22Rv1 (cell line): ENCODE results near the gene ZSCAN4.

Experiments
- H3K27ac ChIP-seq: fragments of 450-650 bp; 2 replicates; pipeline ENCODE4 v1.5.1; 2017
- ZFX ChIP-seq: fragments of 450-650 bp; IDR thresholded peaks from 2 replicates; pipeline ENCODE4 v1.6.1; 2017; ENCODE audit warnings: antibody characterized with exemption, borderline replicate concordance
- TF ChIP-seq, protein P1 (sequence below): fragments of 450-650 bp; IDR thresholded peaks from 2 replicates; pipeline ENCODE4 v1.5.1; 2017; ENCODE audit warnings: mild to moderate bottlenecking

Gene ZSCAN4

DNA sequence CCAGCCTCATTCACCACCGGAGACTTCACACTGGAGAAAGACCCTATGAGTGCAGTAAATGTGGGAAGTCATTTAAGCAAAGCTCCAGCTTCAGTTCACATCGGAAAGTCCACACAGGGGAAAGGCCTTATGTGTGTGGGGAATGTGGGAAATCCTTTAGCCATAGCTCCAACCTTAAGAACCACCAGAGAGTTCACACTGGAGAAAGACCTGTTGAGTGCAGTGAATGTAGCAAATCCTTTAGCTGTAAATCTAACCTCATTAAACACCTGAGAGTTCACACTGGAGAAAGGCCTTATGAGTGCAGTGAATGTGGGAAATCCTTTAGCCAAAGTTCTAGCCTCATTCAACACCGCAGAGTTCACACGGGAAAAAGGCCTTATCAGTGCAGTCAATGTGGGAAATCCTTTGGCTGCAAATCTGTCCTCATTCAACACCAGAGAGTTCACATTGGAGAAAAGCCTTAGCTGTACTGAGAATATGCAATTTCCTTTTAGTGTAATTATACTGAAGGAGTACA, 27.0 kb upstream of the ZSCAN4 start:
- no peak overlapping the region for H3K27ac ChIP-seq
- TF ChIP-seq, protein P1, sequence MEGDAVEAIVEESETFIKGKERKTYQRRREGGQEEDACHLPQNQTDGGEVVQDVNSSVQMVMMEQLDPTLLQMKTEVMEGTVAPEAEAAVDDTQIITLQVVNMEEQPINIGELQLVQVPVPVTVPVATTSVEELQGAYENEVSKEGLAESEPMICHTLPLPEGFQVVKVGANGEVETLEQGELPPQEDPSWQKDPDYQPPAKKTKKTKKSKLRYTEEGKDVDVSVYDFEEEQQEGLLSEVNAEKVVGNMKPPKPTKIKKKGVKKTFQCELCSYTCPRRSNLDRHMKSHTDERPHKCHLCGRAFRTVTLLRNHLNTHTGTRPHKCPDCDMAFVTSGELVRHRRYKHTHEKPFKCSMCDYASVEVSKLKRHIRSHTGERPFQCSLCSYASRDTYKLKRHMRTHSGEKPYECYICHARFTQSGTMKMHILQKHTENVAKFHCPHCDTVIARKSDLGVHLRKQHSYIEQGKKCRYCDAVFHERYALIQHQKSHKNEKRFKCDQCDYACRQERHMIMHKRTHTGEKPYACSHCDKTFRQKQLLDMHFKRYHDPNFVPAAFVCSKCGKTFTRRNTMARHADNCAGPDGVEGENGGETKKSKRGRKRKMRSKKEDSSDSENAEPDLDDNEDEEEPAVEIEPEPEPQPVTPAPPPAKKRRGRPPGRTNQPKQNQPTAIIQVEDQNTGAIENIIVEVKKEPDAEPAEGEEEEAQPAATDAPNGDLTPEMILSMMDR, result no peak
- no peak for TF ChIP-seq ZFX

GRCh38 chr19:57642396-57643046, 26.2 kb upstream of the ZSCAN4 start:
- TF ChIP-seq, protein P1, result no peak
- no peak for TF ChIP-seq ZFX

DNA sequence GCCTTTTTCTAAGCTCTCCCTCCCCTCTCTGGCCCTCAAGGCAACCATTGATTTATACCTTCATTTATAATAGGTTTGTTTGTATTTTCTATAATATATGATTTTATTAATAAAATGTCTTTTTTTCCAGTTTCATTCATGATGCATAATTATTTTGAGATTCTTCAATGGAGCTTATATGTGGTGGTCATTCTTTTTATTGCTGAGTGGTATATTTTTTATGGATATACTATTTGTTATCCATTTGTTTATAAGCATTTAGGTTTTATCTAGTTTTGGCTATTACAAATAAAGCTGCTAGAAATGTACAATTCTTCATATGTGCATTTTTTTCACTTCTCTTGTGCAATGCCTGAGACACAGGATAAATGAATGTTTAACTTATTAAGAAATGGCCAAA, 25.0 kb upstream of the ZSCAN4 start:
- H3K27ac ChIP-seq, result no peak overlapping the region
- TF ChIP-seq ZFX, result no peak
- TF ChIP-seq, protein P1, result no peak

More at GRCh38 chr19:57642396-57643046, 26.2 kb upstream of the ZSCAN4 start:
- H3K27ac ChIP-seq, result no peak overlapping the region

DNA sequence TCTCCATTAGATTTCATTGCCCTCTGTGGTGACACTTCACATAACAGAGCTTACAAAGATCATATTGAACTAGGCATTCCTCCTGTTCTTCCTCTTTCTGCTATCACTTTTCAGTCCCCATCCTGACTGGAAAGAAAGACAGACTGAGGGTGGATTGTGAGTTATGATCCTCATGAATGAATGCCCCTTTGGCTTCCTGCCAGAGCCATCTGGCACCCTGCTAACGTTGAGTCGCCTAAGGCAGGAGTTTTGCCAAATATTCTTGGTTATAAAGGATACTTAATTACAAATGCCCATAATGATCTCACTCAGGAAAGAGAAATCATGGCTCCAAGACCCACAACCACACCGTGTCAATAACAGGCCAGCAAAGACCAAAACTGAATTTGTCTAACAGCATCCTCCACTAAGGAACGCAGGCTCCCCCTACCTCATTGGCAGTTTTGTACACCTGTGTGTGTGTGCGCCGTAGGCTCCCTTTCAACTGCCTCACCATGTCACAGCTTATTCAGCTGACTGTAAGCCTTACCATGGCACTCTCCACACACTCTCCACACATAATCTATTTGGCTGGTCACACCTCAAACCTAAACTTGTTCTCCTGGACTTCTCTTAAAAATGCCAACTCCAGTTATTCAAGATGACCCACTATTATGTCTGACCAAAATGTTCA, 20.3 kb upstream of the ZSCAN4 start:
- H3K27ac ChIP-seq, result no peak overlapping the region
- TF ChIP-seq, protein P1, result no peak
- no peak for TF ChIP-seq ZFX

DNA sequence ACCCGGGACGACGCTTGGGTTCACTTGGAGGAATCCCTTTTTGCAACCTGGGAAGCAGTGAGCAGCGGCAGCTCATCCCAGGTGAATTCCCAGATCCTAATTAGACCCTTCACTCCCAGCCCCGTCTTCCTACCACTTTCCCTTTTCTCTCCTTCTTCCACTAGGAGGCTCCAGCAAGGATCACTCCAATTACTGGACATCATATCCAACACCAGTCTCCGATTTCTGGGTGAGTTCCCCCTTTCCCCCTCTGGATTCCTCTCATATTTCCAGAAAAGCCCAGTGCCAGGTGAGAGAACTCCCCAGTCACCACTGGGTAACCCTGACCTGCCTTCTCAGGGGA, 17.1 kb upstream of the ZSCAN4 start:
- H3K27ac ChIP-seq, result no peak overlapping the region
- no peak for TF ChIP-seq ZFX
- TF ChIP-seq, protein P1, result 0 out of 2 replicates have a peak, but pooled peaks have one; percentile 16

GRCh38 chr19:57653689-57654088, 15.0 kb upstream of the ZSCAN4 start:
- no peak for TF ChIP-seq ZFX
- TF ChIP-seq, protein P1, result no peak

DNA sequence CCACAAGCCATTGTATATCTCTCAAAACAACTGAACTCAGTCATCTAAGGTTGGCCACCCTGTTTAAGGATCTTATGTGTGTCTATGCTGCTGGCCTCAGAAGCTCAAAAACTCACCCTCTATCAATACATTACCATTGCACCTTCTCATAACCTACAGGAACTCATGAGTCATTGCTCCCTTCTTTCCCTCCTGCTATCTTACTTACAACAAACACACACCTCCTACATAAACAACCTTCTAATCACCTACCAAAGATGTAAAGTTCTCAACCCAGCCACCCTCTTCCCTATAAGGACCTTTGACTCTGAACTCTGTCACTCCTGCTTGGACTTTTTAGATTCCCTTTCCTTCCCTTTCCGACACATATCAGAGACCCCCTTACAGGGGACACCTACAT, 13.3 kb upstream of the ZSCAN4 start:
- H3K27ac ChIP-seq, result no peak overlapping the region
- no peak for TF ChIP-seq ZFX
- TF ChIP-seq, protein P1, result no peak

More at GRCh38 chr19:57653689-57654088, 15.0 kb upstream of the ZSCAN4 start:
- no peak overlapping the region for H3K27ac ChIP-seq
